ENCODE measurements around the gene GRB2. TPM values are rescaled to one million over a fixed set of nuclear protein-coding genes. Genes with fewer than 3 reads are reported as not detected.
A peak's percentile ranks its signal among the peaks of the same experiment; 100 is the strongest.

The GRB2 gene
- total RNA-seq, 2 donors from 2014 or later: 88.3 to 95.7 TPM

DNA sequence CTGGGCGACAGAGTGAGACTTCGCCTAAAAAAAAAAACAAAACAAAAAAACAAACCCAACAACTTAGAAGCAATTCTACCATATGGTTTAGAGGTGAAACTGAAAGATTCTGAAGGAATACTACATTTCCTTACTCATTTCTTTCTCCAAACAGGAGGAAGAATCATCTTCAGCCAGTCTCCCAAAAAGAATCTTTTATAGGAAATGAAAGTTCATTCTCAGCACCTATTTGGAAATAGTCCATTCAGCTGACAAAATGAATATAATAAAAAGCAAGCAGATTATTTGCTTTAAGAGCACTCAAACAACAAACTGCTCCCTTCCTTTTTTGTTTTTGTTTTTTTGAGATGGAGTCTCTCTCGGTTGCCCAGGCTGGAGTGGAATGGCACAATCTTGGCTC lies 17.7 kb downstream of the GRB2 start:
- peak overlapping the region in 1 of 2 donors; percentile 35 for H3K27ac ChIP-seq
- no peaks in the 10 kb centered on the region for H3K9me3 ChIP-seq
- intact Hi-C loops (cut with DNase I): no loop called here
- H3K36me3 ChIP-seq: no peaks in the 10 kb centered on the region
- no peak for TF ChIP-seq POLR2A (IDR thresholded peaks at IDR 0.05)
- TF ChIP-seq, protein P1, sequence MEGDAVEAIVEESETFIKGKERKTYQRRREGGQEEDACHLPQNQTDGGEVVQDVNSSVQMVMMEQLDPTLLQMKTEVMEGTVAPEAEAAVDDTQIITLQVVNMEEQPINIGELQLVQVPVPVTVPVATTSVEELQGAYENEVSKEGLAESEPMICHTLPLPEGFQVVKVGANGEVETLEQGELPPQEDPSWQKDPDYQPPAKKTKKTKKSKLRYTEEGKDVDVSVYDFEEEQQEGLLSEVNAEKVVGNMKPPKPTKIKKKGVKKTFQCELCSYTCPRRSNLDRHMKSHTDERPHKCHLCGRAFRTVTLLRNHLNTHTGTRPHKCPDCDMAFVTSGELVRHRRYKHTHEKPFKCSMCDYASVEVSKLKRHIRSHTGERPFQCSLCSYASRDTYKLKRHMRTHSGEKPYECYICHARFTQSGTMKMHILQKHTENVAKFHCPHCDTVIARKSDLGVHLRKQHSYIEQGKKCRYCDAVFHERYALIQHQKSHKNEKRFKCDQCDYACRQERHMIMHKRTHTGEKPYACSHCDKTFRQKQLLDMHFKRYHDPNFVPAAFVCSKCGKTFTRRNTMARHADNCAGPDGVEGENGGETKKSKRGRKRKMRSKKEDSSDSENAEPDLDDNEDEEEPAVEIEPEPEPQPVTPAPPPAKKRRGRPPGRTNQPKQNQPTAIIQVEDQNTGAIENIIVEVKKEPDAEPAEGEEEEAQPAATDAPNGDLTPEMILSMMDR (IDR thresholded peaks at IDR 0.05): no peak
- TF ChIP-seq POLR2AphosphoS5 (IDR thresholded peaks at IDR 0.05): no peak
- H3K4me1 ChIP-seq (replicated peaks): no peaks in the 10 kb centered on the region
- no peaks in the 10 kb centered on the region for H3K27me3 ChIP-seq (replicated peaks; ENCODE audit: insufficient read depth)
- DNase-seq (ENCODE audit: low spot score): no peak
- no peak overlapping the region for H3K4me3 ChIP-seq
- 73% methylated on average over 3 of the region's 3 CpGs for WGBS

DNA sequence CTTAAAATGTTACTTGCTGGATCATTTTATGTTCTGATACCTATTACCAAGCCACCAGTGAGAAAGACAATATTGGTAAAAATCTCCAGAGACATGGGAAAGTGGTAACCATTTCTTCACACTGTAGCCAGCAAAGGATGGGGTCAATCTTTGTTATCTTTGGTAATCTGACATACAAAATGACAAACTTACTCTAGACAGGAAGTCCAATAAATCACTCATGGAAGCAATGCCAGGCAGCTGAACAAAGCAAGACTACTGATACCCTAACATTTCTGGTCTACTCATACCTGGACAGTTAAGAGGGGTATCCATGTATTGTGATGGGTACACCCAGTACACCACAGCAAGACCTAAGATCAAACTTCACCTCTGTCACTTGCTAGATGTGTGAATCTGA lies 19.0 kb downstream of the GRB2 start:
- H3K4me3 ChIP-seq: no peak overlapping the region
- no peaks in the 10 kb centered on the region for H3K27me3 ChIP-seq (replicated peaks; ENCODE audit: insufficient read depth)
- no peaks in the 10 kb centered on the region for H3K4me1 ChIP-seq (replicated peaks)
- intact Hi-C loops (cut with DNase I): no loop called here
- TF ChIP-seq, protein P1 (IDR thresholded peaks at IDR 0.05): no peak
- TF ChIP-seq POLR2A (IDR thresholded peaks at IDR 0.05): no peak
- TF ChIP-seq POLR2AphosphoS5 (IDR thresholded peaks at IDR 0.05): no peak
- H3K9me3 ChIP-seq: no peaks in the 10 kb centered on the region
- DNase-seq (ENCODE audit: low spot score): no peak
- no peak overlapping the region for H3K27ac ChIP-seq
- no peaks in the 10 kb centered on the region for H3K36me3 ChIP-seq

DNA sequence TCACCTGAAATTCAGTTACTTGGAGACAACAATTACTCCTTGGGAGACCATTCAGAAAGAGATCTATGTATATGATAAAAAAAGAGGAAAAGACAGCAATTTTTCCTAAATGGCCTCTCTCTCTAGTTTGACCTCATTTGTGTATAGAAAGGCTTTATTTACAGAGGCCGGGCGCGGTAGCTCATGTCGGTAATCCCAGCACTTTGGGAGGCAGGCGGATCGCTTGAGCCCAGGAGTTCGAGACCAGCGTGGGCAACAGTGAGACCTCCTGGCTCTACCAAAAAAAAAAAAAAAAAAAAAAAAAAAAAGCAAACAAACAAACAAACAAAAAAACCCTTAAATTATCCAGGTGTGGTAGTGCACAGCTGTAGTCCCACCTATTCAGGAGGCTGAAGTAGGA lies 20.7 kb downstream of the GRB2 start:
- WGBS: 94% methylated on average over 8 of the region's 8 CpGs

DNA sequence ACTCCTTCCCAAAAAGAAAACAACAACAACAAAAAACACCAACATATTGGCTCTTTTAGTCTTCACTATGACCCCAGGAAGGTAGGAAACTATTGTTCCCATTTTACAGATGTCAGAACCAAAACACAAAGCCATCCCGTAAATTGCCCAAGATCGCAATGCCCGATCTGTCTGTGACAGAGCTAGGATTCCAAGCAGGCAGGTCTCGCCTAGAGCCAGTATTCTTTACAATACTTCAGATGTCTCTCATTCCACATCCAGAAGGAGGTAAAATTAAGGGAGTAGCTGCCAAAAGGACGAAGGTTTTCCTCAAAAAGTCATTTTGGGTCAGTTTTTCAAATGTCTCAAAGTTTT lies 21.7 kb downstream of the GRB2 start:
- TF ChIP-seq, protein P1 (IDR thresholded peaks at IDR 0.05): no peak
- TF ChIP-seq POLR2A (IDR thresholded peaks at IDR 0.05) (no peak), POLR2AphosphoS5 (IDR thresholded peaks at IDR 0.05) (no peak)
- H3K27ac ChIP-seq: no peak overlapping the region
- no peaks in the 10 kb centered on the region for H3K9me3 ChIP-seq
- DNase-seq (ENCODE audit: low spot score): no peak
- H3K27me3 ChIP-seq (replicated peaks; ENCODE audit: insufficient read depth): no peaks in the 10 kb centered on the region
- no peak overlapping the region for H3K4me3 ChIP-seq
- 73% methylated on average over 5 of the region's 5 CpGs for WGBS
- H3K36me3 ChIP-seq: no peaks in the 10 kb centered on the region
- intact Hi-C loops (cut with DNase I): no loop called here
- H3K4me1 ChIP-seq (replicated peaks): no peaks in the 10 kb centered on the region

More for the DNA sequence above, 20.7 kb downstream of the GRB2 start:
- no peak for DNase-seq (ENCODE audit: low spot score)
- Histone ChIP-seq H3K9me3 (no peaks in the 10 kb centered on the region), H3K27ac (no peak overlapping the region), H3K4me1 (replicated peaks) (no peaks in the 10 kb centered on the region), H3K4me3 (no peak overlapping the region), H3K27me3 (replicated peaks; ENCODE audit: insufficient read depth) (no peaks in the 10 kb centered on the region), H3K36me3 (no peaks in the 10 kb centered on the region)
- intact Hi-C loops (cut with DNase I): no loop called here
- no peak for TF ChIP-seq POLR2A (IDR thresholded peaks at IDR 0.05)
- TF ChIP-seq, protein P1 (IDR thresholded peaks at IDR 0.05): no peak

DNA sequence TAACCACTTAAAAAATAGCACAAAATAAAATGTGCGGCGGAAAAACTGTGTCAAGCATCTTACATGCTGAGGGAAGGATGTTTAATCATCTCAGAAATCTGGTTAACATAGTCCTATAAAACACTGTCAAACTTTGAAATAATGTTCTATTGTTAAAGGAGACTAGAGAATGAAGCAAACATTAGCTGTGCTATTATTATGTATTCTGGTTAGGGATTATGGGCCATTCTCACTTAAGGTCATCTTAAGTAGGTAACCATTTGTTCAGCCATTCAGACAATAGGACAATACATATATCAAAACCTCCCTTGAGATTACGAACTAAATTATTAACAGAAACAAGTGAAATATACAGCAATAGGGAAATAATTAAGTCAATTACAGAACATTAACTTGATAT lies 24.7 kb downstream of the GRB2 start:
- WGBS: 75% methylated on average over 3 of the region's 3 CpGs
- Histone ChIP-seq H3K9me3 (no peaks in the 10 kb centered on the region), H3K4me3 (no peak overlapping the region), H3K4me1 (replicated peaks) (no peaks in the 10 kb centered on the region), H3K27me3 (replicated peaks; ENCODE audit: insufficient read depth) (no peaks in the 10 kb centered on the region), H3K36me3 (no peaks in the 10 kb centered on the region), H3K27ac (no peak overlapping the region)
- TF ChIP-seq, protein P1 (IDR thresholded peaks at IDR 0.05): no peak
- TF ChIP-seq POLR2AphosphoS5 (IDR thresholded peaks at IDR 0.05): no peak
- no peak for TF ChIP-seq POLR2A (IDR thresholded peaks at IDR 0.05)
- intact Hi-C loops (cut with DNase I): no loop called here
- no peak for DNase-seq (ENCODE audit: low spot score)

Measured in prostate gland (tissue), 2 donors.